T47D (cell line): ENCODE measurements around the gene MYLK4.
A peak's percentile ranks its signal among the peaks of the same experiment; 100 is the strongest.

ENCODE experiments used
- DNase-seq, 2 experiments: peaks; one replicate each; pipeline versions ENCODE4 v3.0.0 to v3.0.0-alpha.2; 2011 to 2012; ENCODE audit warnings: low read depth in 1 of 2, low spot score in 1 of 2
- JUND ChIP-seq: IDR thresholded peaks from 2 replicates; pipeline ENCODE4 v1.6.1; 2012; ENCODE audit warnings: low read depth
- in situ Hi-C: cut with HindIII; loops from 2 replicates; pipeline ENCODE4 v1.10.0; 2016; ENCODE audit warnings: low sequenced_read_pairs, low pct_unique_long_range_greater_than_20kb

The MYLK4 gene

GRCh38 chr6:2715737-2716136, 35.0 kb downstream of the MYLK4 start:
- in situ Hi-C loops, result no loop called here
- no peak for TF ChIP-seq JUND
- no peak for DNase-seq

GRCh38 chr6:2714111-2714895, 36.4 kb downstream of the MYLK4 start:
- peak in 1 of 2 experiments; percentile 30 for DNase-seq
- in situ Hi-C loops, result no loop called here
- TF ChIP-seq JUND, result no peak

DNA sequence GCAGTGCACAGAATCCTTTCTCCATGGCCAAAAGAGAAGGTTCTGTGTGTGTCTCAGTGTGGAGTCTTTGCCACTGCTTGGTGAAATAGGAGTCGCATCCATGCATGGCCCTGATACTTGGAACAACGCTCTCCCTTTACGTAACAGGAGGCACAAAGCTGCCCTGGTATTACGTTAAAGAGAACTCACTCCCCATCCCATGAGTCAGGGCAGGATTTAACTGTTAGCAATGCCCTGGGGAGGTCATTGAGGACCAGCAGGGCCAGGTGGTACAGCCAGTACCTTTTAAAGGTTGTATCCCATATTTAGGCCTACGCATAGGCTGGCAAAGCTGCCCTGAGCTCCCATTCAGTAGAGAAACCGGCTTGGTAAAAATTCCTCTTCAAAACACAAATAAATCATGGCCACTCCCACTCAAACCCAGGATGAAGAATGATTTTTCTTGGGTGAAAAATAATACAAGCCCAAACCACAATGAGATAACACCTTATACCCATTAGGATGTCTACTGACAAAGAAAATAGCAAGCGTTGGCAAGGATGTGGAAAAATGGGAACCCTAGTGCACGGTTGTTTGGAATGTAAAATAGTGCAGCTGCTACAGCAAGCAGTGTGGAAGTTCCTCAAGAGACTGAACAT, 37.1 kb downstream of the MYLK4 start:
- no peak for TF ChIP-seq JUND
- in situ Hi-C loops, result no loop called here
- DNase-seq, result no peak

GRCh38 chr6:2712102-2712501, 38.6 kb downstream of the MYLK4 start:
- in situ Hi-C loops, result no loop called here
- no peak for TF ChIP-seq JUND
- no peak for DNase-seq

DNA sequence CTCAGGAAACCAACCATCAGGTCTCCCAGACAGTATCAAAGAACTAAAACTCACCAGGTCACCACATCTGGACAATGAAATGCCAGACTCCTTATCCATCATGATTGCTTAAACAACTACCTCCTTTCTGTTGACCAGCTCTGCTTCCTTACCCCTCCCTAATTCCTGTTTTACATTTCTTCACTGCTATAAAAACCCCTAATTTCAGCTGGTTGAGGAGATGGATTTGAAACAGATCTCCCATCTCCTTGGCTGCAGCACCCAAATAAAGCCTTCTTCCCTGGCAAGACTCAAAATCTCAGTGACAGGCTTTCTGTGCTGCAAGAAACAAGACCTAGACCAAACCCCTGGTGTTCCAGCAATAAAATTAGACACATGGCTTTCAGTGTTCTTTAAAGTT, 40.3 kb downstream of the MYLK4 start:
- no peak for DNase-seq
- in situ Hi-C loops, result no loop called here
- TF ChIP-seq JUND, result no peak

- in situ Hi-C loops, result no loop called here
- DNase-seq, result no peak
- no peak for TF ChIP-seq JUND
These were observed 42.3 kb downstream of the MYLK4 start for GRCh38 chr6:2708456-2708855.

GRCh38 chr6:2706558-2706957, 44.2 kb downstream of the MYLK4 start:
- in situ Hi-C loops, result no loop called here
- TF ChIP-seq JUND, result no peak
- DNase-seq, result no peak

DNA sequence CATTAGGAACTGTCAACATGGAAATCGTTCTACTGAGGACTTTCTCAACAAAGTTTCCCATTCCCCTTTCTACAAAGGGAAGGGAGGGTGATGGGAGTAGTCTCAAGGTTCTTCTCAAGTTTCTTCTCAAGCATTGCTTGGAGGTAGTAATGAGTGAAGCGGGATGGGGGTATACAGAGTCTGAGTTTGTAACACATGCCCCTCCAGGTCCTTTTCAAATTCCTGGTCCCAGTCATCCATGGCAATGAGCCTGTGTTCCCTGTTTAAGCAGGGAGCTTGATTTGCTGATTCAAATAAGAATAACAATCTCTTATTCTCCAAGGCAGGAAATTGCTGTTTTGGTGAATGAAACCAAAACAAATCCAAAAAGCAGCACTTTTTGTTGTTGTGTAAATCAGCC, 45.5 kb downstream of the MYLK4 start:
- in situ Hi-C loops, result no loop called here
- DNase-seq, result no peak
- TF ChIP-seq JUND, result no peak

DNA sequence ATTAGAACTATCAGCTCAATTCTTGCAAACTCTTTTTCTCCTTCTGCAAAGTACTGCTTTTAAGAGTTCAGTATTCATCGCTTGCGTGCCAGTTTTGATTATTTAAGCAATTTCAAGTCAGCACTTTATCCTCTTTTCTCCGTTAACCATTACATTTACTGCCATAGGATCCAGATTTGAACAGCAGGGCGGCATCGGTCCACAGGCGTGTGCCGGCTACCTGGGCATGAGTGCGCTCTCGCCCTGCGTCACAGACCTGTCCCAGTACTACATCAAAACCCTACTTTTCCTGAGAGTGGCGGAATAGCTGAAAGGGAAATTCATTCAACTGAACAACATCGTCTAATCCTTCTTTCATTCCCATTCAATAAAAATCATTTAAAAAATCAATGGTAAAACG, 53.4 kb downstream of the MYLK4 start:
- no peak for TF ChIP-seq JUND
- DNase-seq, result no peak
- in situ Hi-C loops, result no loop called here

DNA sequence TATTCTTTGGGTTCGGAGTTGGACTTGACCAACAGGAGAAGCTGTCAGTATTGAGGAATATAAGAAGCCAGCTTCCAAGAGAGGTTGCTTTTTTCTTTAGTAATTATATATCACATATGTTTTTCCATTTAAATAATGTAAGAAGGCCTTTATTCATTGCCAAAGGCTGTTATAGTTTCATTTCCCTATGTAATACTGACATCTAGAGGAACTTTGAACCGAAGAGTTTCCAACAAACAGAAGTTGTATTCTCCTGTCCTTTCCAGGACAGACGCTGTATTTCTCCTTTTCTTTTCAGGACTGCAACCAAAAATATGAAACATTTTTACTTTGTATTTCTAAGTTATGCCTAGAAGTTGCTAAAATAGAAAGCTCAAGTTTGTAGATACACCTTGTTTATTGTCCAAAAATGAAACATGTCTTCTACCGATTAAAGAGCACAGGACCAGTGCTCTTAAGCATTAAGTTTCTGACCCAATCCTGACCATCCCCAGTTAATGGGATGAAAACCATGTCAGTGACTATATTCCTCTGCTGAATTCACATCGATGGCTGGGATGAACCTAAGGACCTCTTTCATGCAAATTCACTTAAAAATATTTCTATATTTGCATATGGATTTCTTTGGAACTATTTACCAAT, 55.1 kb downstream of the MYLK4 start:
- in situ Hi-C loops, result no loop called here
- peak; percentile 23 to 55 for DNase-seq
- no peak for TF ChIP-seq JUND

DNA sequence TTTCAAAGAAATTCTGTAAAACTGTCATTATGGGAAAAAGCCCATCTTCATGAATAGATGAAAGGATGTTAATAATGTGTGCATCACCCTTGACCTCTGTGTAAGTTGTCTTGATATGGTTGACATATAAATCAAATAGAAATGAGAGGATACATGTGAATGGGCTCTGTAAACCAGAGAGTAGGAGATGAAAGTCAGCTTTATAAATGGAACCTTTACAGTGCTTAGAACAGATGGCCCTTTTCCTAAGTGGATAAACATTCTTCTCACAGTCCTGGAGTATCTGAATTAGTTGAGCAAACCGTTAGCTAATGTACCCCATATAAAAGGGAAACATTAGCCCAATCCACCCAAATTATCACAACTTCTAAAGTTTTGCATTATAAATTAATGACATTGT, 57.5 kb downstream of the MYLK4 start:
- TF ChIP-seq JUND, result no peak
- in situ Hi-C loops, result no loop called here
- no peak for DNase-seq

- no peak for DNase-seq
- TF ChIP-seq JUND, result no peak
- in situ Hi-C loops, result no loop called here
These were observed 62.2 kb downstream of the MYLK4 start for GRCh38 chr6:2688401-2689064.

DNA sequence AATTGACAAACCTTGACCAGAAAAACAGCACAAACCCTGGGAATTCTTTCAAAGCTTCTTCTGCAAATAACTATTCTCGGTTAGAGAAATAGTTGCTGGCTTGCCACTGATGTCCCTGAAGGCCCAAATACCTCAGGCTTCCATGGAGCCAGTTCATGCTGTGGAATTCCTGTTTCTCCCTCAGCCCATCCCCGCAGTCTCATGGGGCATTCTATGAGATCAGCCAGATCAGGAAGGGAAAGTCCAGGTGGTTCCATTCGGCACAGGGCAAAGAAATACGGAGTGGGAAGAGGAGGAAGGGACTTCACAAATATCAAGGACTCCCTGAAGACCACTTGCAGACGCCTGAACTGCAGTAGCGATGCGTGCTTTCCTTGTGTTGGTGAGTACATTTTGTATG, 63.3 kb downstream of the MYLK4 start:
- TF ChIP-seq JUND, result no peak
- no peak for DNase-seq
- in situ Hi-C loops, result no loop called here
